Right lobe of liver (tissue), 4 donors: ENCODE measurements around the gene PPM1N.

Experiments
- CTCF ChIP-seq, 4 donors: fragments of 200-600 bp in 3 of 4; fragments of 450-650 bp in 1 of 4; IDR thresholded peaks; one replicate each; pipeline versions ENCODE4 v1.5.1 to v1.8.0; 2016 to 2022; ENCODE audit warnings: antibody characterized with exemption in 4 of 4, mild to moderate bottlenecking in 2 of 4
- POLR2A ChIP-seq: fragments of 450-650 bp; IDR thresholded peaks from one replicate; pipeline ENCODE4 v1.6.1; 2017; ENCODE audit warnings: antibody characterized with exemption, mild to moderate bottlenecking
- donor health status: DM: no; HTN: no; CAD: no.
- donor health status: DM: no; HTN: no; CAD: no.
- donor health status: DM: no; HTN: yes; CAD: no.

GRCh38 chr19:45468803-45469131, 29.5 kb upstream of the PPM1N start:
- TF ChIP-seq CTCF (IDR thresholded peaks at IDR 0.05) (no peak), POLR2A (no peak)
